Activated CD8-positive, alpha-beta memory T cell treated with anti-CD3 and anti-CD28 coated beads, Interleukin-2, amount 50 U/mL, for 48 hours (primary cell): Measurements from ENCODE around the gene TGM3.
"Not testable (repeated sequence)": the region's sequence is repeated elsewhere in the genome, so short reads cannot be mapped to it uniquely, and the experiment has no call there.

Experiments used
- DNase-seq: peaks from one replicate; pipeline ENCODE4 v3.0.0-alpha.2; 2020

The TGM3 gene

GRCh38 chr20:2295886-2296515, at the start of gene TGM3:
TSS of gene TGM3 (plus strand) at chr20:2296001. CDS start at chr20:2296064, 63 bp downstream.
- no peak for DNase-seq

- DNase-seq, result no peak
Measured at GRCh38 chr20:2246069-2246491, 49.7 kb upstream of the TGM3 start.

GRCh38 chr20:2248837-2249236, 47.0 kb upstream of the TGM3 start:
- DNase-seq, result no peak

GRCh38 chr20:2249935-2250334, 45.9 kb upstream of the TGM3 start:
- DNase-seq, result no peak

- no peak for DNase-seq
Measured at GRCh38 chr20:2252419-2252997, 43.3 kb upstream of the TGM3 start.

- no peak for DNase-seq
Measured at GRCh38 chr20:2253256-2253655, 42.5 kb upstream of the TGM3 start.

GRCh38 chr20:2254333-2254732, 41.5 kb upstream of the TGM3 start:
- DNase-seq, result no peak

GRCh38 chr20:2255926-2256531, 39.8 kb upstream of the TGM3 start:
- no peak for DNase-seq

- DNase-seq, result no peak
Measured at GRCh38 chr20:2259731-2260130, 36.1 kb upstream of the TGM3 start.

- no peak for DNase-seq
Measured at GRCh38 chr20:2260250-2260649, 35.6 kb upstream of the TGM3 start.

GRCh38 chr20:2261046-2261485, 34.7 kb upstream of the TGM3 start:
- DNase-seq, result no peak

GRCh38 chr20:2261629-2262028, 34.2 kb upstream of the TGM3 start:
- DNase-seq, result no peak

GRCh38 chr20:2264118-2264517, 31.7 kb upstream of the TGM3 start:
- no peak for DNase-seq

- DNase-seq, result not testable (repeated sequence)
Measured at GRCh38 chr20:2264621-2265374, 31.0 kb upstream of the TGM3 start.

GRCh38 chr20:2273634-2274302, 22.0 kb upstream of the TGM3 start:
- DNase-seq, result no peak

- no peak for DNase-seq
Measured at GRCh38 chr20:2276015-2276414, 19.8 kb upstream of the TGM3 start.

- DNase-seq, result no peak
Measured at GRCh38 chr20:2279253-2279779, 16.5 kb upstream of the TGM3 start.

- no peak for DNase-seq
Measured at GRCh38 chr20:2280082-2280481, 15.7 kb upstream of the TGM3 start.

GRCh38 chr20:2281563-2281962, 14.2 kb upstream of the TGM3 start:
- DNase-seq, result no peak

- no peak for DNase-seq
Measured at GRCh38 chr20:2282181-2282580, 13.6 kb upstream of the TGM3 start.

GRCh38 chr20:2283706-2284423, 11.9 kb upstream of the TGM3 start:
- no peak for DNase-seq

GRCh38 chr20:2285193-2285592, 10.6 kb upstream of the TGM3 start:
- DNase-seq, result no peak
